Endometrium (tissue), 2 donors: ENCODE results near the gene MGMT.

ENCODE experiments used
- FAIRE-seq: peaks from 2 replicates; lab custom pipeline; 2012; peaks lifted over from hg19 to GRCh38; lab: Jason Lieb, UNC
- donor health status: control.
- donor health status: control.

Gene MGMT

DNA sequence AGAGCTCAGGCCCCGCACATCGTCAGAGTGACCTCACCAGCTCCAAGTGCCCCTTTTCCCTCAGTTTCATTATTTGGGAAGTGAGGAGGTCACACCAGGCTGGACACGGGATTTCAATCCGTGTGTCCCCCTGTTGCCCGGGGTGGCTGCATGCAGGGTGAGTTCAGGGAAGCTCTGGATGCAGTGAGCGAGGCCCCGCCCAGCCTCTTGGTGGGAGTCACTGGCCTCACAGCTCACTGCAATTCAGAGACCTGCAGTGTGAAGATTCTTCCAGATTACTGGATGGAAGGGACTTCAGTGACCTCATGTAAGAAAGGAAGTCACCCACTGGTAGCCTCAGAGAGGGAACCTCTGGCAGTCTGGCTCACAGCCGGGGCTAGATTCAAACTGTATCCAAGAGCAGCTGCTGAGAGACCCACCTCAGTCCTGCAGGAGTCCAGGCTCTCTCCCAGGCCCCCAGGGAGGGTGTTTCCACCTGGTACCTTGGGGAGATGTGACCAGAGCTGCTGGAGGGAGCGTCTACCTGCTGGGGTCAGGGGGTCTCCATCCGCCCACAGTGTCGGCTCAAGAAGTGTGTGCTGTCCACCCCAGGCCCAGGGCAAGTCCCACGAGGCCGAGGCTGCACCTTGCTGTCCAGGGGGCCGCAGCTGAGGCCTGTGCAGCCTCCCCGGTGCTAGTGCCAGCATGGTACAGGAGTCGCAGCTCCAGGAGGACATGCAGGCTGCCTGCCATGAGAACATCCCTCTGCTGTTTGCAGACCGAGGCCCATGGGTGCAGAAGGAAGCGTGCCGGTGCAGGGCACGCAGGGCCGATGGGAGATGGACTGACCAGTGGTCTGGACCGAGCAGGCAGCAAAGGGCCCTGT lies 54.4 kb downstream of the MGMT start:
- FAIRE-seq = no peak

DNA sequence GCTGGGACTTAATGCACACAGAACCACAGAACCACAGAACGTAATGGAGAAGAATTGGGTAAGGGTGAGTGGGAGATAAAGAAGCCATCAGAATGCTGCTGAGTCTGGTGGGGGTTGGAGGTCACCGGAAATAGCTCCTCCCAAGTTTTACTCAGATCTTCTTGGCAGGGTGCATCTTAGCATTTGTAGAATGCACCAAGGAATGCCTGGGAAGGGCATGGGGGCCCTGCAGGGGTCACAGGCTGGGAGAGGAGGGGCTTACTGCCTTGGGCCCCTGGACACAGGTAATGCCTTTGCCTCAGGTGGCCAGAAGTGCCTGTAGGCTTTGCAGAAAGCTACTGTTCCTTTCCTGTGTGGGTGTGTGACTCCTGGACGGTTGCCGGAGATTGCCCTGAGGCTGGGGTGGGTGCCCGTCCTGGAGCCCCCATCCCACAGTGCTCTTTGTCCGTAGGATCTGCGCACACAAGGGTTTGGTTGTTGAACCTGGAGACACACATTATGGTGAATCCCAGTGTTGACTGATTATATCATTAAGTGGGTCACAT lies 55.1 kb downstream of the MGMT start:
- no peak for FAIRE-seq

DNA sequence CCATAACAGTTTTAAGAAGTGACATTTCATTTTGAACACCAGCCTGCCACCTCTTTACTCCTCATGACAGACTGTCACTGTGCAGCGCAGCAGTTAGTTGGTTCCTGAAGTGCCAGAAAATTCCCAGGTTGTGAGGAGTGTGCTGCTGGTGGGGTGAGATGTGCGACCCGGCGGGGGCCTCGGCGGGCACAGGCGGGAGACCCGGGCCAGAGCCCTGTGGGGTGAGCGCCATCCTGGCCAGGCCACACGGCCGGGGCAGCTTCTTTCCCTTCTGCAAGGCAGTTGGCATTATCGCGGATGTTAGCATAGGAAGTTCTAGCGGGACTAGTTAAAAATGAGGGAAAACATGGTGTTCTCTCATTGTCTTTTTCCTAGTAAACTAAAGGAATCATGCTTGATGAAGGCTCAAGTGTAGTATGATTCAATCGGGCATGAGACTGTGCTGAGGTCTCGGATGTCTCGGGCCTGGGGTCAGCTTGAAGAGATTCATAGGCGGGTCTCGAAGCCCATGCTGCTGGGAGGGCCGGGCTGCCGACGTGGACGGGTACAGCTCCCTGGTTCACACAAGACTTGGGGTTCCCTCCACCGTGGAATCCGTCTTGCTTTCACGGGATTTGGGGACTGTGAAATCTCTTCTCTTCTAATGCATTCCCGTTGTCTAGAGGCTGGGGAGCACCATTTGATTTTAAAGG lies 56.1 kb downstream of the MGMT start:
- FAIRE-seq = no peak

DNA sequence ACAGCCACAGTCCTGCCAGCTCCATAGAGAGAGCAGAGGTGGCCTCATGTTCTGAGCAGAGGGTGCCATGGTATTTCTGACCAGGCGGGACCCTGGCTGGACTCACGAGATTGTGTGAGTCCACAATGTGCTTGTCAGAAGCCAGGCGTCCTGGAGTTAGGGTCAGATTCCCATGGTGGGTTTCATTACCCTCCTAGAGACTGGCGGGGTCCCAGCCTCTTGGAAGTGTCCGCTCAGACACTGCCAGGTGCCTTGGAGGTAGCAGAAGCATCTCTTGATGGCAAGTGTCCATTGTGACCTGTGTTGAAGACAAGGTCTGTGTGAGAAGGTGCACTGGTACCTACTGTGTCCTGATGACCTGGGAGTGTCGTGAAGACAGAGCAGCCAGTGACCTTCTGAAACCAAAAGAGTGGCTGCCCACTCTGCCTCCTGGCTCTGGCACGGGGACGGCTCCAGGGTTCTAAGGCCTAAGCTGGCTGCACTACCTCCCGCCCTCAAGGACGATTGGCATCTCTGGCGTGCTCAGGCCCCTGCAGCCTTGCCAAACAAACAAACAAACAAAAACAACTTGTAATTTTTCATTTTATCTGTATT lies 56.8 kb downstream of the MGMT start:
- FAIRE-seq = no peak

DNA sequence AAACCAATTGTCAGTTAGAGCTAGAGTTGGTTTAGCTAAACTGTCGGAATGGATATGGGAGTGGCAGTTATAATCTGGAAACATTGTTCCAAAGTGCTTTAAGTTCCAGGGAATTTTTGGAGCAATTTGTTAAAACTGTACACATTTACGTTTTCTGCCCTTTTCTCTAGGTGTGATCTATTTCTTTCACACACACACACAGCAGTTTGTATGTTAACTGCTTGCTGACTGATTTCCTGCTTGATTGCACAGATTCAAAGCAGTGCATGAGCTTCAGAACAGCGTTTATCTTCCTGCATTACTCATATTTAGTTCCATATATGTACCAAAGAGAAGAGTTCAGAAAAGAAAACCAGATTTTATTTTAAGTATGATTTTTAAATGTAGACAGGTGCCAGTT lies 57.9 kb downstream of the MGMT start:
- FAIRE-seq = no peak

DNA sequence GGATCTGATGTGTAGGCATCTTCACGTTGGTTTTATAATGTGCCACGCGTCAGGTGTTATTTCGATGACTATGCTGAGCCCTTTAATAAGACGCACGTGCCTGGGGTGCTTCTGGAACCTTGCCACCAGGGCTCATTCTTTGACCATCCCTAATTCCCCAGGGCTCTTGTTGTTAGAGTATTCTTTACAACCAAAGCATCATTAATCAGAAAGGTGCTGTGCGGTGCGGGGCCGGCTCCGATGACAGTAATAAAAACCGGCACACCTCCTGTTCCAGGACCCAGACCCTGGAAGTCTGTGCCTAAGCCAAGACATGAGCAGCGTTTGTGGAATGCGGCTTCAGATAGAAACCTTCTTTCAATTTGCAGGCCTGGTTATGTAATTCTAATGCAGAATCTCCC lies 58.4 kb downstream of the MGMT start:
- no peak for FAIRE-seq

DNA sequence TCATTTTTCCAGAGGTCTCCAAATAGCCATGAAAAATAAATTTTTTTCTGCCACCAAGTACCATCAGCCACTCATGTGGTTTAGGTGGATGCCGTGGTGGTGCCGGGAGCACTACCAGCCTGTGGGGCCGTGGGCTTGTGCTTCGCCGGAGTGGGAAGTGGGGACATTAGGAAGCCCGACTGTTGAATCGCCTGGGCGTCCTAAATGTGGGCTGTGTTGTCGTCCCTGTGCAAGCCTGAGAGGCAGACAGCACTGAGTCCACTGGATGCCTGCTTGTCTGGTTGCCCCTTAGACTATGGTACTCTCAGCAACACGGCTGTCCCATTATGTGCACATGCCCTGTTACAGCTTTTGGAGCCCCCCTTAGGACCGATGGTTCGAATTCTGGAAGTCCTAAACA lies 59.9 kb downstream of the MGMT start:
- FAIRE-seq = no peak

DNA sequence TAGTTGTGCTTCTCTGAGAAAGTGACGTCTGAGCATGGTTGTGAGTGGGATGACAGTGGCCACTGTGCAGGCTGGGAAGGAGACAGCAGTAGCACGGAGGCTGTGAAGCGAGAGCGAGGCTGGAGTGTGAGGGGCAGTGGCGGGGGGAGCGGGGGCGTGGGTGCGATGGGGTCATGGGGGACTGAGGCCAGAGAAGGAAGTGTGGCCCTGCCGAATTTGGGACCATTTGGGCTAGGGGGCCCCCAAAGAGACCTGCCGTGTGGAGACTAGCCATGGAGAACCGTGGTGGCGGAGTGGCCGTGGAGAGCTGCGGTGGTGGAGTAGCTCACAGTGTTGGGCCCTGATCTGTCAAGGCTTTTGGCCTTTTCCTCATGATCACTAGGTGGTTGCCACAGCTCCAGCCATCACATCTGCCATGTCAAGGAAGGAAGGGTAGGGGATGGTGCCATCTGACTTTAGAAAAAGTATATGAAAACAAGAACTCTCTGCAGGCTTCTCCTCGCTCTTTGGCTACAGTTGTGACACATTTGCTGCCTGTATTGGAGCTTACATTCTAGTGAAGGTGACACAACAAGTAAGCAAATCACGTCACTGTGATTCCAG lies 61.4 kb downstream of the MGMT start:
- FAIRE-seq = no peak

DNA sequence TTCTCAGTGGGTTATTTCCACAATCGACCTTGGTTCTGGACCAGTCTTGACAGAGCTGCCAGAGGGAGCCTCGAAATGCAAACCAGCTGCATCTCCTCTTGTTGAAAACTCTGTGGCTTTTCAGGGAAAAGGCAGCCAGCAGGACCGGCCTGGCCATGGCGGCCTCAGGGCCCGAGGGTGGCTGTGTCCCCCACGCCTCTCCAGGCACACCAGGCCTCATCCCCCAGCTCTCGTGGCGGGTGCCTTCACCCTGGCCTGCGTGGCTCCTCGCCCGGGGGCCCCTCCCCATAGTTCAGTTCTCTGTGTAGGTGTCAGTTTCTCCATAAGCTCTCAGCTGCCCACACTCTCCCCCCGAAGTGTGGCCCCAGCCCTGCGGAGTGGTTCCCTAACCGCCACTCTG lies 63.5 kb downstream of the MGMT start:
- no peak for FAIRE-seq

DNA sequence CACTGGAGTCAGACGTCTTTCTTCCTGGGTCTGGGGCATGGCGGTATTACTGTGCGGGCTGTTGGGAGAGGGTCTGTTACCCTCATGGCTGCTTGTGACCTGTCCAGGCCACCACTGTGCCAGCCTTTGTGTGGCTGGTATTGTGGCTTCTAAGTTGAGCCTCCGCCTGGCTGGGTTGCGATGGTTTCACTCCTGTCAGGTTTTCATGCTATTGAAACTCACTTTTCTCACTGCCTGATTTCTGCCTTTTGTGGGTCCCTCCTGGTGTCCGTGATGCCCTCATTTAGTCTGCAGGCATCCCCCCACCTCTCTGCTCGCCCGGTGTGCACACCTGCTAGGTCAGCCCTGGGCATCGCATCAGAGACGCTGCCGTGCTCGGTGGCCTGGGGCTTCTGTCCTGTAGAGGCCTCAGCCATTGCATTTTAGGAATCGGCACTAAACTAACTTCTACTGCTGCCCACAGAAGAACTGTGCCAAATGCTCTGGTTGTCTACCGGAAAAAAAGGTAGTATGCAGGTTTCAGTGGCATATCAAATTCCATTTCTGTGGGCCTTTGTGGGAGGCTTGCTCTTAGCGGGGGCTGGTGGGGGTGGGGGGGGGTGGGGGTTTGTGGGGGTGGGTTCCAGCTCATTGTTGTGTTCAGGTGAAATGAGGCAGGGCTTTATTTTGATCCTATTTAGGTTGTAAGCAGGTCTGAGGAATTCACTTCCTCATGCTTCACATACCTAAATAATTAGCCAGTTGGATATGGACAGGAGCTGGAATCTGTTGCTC lies 64.3 kb downstream of the MGMT start:
- FAIRE-seq = no peak

DNA sequence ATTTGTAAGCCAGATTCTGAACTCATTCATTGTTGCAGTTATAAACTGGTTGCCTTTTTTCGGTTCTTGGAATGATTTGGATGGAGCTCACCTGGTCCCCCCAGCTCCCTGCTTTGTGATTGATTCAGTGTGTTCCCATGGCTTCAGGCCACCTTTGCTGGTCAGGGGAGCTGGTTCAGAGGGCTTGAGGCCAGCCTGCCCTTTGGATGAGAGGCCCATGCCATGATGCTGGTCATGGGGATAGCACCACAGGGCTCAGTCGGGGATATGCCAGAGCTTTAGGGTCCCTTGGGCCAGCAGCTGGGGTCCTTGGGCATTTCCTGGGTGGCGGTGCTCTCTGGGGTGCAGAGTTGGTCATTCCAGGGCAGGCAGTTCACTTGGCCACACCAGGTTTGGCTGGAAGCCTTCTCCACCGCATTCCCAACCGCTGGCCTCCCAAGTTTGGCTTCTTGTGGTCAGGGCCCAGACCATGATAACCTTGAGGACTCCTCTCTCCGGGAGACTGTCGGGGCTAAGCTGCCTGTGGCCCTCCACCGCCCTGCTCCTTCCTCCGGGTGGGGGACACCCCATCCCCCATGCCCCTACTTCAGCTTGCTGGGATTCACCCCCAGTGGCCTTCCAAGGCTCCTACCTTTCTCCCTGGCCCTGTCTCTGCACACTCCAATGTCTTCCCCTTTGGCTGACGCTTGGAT lies 65.1 kb downstream of the MGMT start:
- no peak for FAIRE-seq

DNA sequence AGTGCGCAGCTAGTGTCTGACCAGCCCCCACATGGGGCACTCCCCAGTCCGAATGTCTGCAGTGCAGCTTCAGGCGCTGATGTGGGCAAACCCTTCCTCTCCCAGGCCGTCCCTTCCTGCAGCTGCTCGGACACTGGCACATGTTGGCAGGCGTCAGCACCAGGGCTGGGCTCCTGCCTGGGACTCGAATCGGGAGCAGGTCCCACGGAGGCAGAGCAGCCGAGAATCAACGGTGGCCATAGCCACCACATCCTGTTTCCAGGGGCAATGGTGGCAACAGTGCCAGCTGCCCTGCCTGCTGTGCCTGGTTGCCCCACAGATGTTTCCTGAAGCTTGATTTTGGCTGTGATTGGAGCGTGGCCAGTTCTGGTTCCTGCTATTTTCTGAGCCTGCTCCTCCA lies 65.8 kb downstream of the MGMT start:
- FAIRE-seq = no peak

DNA sequence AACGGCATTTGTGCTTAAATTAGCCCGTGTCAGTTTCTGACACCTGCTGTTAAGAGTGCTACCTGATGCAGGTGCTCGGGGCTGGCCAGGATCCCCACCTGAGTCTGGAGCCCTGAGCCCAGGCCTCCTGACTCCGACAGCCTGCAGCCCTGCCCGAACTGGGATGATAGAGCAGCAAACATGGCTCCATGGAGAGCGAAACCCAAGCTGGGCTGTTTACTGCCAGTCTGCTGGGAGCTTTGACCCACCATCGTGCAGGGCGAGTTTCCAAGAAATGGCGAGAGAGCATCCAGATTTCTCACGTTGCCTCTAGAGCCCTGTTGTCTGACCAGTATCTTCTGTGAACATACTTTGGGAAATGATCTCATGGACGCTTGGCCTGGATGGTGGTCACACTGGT lies 66.2 kb downstream of the MGMT start:
- FAIRE-seq = no peak

DNA sequence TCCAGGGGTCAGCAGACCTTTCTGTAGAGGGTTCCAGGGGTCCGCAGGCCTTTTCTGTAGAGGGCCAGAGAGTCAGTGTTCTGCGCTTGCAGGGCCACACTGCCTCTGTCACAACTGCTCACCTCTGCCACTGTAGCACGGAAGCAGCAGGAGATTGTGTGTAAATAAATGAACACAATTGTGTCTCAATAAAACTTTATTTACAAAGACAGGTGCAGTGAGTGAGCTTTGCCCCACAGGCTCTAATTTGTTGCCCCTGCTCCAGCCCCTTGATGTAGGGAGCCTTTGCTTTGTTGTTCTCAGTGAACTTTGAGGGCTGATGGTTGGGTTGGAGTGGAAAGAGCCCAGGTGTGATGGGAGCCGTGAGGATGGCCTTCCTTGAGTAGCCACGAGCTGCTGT lies 67.8 kb downstream of the MGMT start:
- no peak for FAIRE-seq

DNA sequence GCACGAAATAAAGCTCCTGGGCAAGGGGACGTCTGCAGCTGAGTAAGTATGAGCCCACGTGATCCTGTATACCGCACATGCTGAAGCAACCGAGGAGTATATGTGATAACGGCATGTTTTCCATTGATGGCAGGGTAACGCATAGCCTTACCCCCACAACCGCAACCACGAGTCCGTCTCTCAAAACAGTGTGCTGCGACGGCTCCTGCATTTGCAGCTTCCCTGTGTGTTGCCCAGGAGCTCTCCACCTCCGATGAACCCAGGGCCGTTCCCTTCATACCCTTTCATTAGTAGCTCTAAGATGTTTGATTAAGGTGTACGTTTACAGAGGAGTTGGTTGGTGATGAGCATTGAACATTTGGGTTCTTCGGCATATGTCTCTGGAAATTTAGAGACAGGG lies 69.3 kb downstream of the MGMT start:
- FAIRE-seq = no peak

DNA sequence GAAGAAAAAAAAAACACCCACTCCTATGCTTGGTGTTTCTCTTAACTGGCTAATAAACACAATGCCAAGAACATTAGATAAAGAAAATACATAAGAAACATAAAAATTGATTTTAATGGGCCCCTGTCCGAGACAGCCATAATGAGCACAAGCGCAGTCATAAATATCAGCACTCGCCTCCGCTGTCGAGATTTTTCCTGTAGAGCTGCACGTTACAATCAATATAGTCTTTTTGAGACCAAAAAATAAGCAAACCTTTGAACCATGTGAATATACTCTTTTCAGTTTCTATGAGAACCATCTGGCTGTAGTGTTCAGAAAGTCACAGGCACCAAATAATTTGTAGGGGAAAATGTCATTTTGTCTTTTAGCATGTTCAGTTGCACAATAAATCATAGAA lies 70.1 kb downstream of the MGMT start:
- FAIRE-seq = no peak

DNA sequence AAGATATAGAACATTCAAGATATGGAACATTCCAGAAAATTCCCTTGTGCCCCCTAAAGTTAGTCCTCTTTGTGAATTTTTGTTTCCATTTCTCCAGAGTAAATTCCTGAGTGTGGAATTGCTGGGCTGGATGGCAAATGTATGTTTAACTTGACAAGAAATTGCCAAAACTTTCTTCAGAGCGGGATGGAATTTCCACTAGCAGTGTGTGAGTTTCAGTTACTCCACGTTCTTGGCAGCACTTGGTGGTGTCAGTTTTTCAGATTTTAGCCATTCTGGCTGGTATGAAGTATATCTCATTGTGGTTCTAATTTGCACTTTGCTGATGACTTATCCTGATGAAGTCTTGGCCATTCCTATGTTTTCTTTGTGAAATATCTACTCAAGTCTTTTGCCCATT lies 71.2 kb downstream of the MGMT start:
- FAIRE-seq = no peak

DNA sequence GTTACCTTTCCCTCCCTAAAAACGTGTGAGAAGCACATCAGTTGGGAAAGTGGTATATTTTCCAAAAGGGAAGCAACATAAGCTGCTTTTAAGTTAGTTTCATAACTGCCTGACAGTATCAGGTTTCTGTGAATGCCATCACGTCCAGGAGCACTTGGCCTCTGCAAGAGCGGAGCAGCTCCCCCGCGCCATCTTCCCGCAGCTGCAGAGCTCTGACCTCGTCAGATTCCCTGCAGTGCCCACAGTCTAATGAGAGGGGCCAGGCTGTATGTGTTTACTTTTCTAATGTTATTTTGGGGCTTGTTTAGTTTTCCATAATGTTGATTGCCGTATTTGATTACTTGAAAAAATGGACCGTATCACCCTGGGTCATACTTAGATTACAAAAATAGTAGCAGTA lies 74.2 kb downstream of the MGMT start:
- FAIRE-seq = no peak

DNA sequence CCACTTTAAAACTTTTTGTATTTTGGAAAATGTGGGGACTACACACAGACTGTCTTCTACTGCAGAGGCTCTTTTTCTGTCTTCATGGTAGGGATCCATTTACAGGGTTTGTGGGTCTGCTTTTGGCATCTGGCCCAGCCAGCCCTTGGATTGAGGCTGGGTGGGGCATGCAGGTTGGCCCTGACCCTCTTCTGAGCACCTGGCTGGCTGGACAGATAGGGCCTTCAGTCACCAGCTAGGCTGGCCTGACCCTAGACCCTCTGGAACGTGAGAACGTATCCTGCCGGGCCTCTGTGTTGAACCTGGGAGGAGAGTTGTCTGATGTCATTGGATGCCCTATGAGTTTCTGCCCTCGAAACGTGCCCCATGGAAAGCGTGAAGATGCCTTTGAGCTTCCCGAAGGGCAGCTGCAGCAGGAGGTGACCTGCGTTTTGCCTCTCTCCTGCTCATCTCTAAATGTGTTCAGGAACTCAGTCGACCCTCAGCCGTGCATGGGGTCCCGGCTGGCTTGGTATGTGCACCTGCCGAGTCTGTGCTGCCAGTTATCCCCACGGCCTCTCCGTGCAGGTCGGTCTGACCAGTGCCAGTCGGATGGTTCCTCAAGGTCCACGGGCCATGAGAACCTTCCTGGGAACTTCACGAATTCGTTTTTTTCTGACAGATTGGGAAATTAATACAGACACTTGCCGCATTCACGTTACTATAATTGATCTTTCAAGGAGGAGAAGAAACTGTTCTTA lies 74.9 kb downstream of the MGMT start:
- no peak for FAIRE-seq

DNA sequence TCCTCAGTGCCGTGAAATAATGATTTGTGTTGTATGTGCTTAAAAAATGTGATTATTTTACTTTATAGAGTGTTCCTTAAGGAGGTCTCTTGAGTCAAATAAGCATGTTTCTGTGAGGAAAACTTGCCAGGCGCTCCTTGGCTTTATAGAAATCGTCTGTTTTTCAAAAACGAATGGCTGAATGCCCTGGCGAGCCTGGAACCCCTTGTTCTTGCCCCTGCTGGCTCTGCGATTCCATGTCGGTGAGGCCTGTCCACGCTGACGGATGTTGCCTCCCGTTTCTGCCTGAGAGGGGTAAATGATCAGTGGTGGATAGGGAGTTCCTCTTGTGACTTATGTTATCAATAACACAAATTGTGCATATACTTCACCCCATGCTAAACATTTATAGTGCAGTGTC lies 75.5 kb downstream of the MGMT start:
- no peak for FAIRE-seq
